ENCODE measurements around the gene KCNJ10.

The KCNJ10 gene

DNA sequence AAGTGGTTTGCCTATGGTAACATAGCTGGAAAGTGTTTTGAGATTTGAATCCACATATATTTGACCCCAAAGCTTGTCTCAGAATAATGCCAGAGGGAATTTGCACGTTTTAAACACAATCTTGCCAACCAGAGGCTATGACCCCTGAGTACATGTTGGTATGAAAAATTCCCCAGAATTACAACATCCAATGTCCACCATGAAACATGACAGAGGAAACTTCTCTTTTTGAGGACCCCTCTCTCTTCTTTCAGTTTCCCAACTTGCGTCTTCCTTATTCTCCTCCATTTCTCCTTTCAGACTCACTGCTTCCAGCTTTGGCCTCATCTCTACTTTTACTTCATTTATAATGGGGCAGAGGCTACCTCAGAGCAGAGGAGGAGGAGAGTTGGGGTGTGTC, 5.9 kb upstream of the KCNJ10 start:
- H3K27ac ChIP-seq = no peak overlapping the region
- TF ChIP-seq, protein P1, sequence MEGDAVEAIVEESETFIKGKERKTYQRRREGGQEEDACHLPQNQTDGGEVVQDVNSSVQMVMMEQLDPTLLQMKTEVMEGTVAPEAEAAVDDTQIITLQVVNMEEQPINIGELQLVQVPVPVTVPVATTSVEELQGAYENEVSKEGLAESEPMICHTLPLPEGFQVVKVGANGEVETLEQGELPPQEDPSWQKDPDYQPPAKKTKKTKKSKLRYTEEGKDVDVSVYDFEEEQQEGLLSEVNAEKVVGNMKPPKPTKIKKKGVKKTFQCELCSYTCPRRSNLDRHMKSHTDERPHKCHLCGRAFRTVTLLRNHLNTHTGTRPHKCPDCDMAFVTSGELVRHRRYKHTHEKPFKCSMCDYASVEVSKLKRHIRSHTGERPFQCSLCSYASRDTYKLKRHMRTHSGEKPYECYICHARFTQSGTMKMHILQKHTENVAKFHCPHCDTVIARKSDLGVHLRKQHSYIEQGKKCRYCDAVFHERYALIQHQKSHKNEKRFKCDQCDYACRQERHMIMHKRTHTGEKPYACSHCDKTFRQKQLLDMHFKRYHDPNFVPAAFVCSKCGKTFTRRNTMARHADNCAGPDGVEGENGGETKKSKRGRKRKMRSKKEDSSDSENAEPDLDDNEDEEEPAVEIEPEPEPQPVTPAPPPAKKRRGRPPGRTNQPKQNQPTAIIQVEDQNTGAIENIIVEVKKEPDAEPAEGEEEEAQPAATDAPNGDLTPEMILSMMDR (IDR thresholded peaks at IDR 0.05) = no peak
- no peak for TF ChIP-seq ZFX (IDR thresholded peaks at IDR 0.05; ENCODE audit: borderline replicate concordance)

DNA sequence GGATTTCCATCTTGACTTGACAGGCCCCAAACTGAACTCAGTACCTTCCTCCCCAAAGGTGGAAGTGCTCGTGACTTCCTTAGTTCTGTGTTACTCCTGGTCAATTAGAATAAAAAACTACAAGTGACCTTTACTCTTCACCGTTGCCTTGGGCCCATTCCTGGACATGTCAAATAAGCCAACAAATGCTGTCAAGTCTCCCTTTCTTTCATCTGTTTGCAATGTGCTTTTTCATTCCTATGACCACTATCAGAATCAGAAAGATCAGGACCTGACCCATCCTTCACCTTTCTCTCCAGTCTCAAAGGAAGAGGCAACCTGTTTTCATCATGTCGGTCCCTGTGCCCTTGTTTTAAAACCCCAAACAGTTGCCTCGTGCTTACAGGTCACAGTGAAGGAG, 4.9 kb upstream of the KCNJ10 start:
- no peak overlapping the region for H3K27ac ChIP-seq
- no peak for TF ChIP-seq ZFX (IDR thresholded peaks at IDR 0.05; ENCODE audit: borderline replicate concordance)
- TF ChIP-seq, protein P1 (IDR thresholded peaks at IDR 0.05) = no peak

GRCh38 chr1:160071289-160071688, 1.3 kb upstream of the KCNJ10 start:
- no peak for TF ChIP-seq ZFX (IDR thresholded peaks at IDR 0.05; ENCODE audit: borderline replicate concordance)
- TF ChIP-seq, protein P1 (IDR thresholded peaks at IDR 0.05) = no peak
- no peak overlapping the region for H3K27ac ChIP-seq

DNA sequence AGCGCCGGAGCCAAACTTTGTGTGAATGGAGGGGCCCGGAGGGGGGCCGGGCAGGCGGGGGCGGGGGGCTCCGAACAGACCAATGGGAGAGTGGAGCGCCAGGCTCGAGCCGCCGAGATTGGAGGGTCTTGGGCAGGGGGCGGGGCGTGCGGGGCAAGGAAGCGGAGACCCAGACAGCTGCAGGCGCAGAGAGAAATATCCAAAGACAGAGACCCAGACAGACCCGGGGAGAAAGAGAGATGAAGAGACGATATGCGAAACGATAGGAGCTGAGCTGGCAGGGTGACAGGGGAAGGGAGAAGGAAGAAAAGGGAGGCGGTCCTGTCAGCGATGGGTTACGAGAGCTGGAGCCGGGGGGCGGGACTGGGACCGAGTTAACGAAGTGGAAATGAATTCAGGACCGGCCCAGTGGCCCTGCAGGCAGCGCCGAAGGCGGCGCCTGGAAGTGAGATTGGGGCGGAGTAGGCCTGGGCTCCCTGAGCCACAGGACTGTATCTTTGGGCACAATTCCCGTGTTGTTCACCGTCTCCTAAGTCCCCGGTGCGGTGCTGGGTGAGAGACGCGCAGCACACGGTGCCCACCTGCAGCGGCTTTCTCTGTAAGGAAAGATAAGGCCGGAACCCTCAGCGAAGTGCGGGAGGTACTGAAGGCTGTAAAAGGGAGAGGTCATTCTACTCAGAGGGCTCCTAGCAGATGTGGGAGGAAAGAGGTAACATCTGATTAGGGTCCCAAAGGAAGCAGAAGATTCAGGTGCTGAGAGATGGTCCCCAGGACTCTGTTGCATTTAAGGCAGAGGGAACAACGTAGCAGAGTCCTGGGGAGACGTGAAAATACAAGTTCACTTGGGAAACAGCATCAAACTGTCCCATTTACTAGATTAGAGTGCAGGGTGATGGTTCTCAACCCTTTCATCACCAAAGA, 543 bp upstream of the KCNJ10 start:
- TF ChIP-seq, protein P1 (IDR thresholded peaks at IDR 0.05) = no peak
- TF ChIP-seq ZFX (IDR thresholded peaks at IDR 0.05; ENCODE audit: borderline replicate concordance) = no peak
- H3K27ac ChIP-seq = no peak overlapping the region

GRCh38 chr1:160068225-160068624, 1.7 kb downstream of the KCNJ10 start:
- TF ChIP-seq, protein P1 (IDR thresholded peaks at IDR 0.05) = no peak
- TF ChIP-seq ZFX (IDR thresholded peaks at IDR 0.05; ENCODE audit: borderline replicate concordance) = no peak
- no peak overlapping the region for H3K27ac ChIP-seq

- no peak for TF ChIP-seq ZFX (IDR thresholded peaks at IDR 0.05; ENCODE audit: borderline replicate concordance)
- TF ChIP-seq, protein P1 (IDR thresholded peaks at IDR 0.05) = no peak
- H3K27ac ChIP-seq = no peak overlapping the region
Measured at GRCh38 chr1:160066829-160067745, 2.9 kb downstream of the KCNJ10 start.

Data from 22Rv1 (cell line).